ENCODE results near the gene CHRNA10. TPM values are rescaled to one million over a fixed set of nuclear protein-coding genes. Genes with fewer than 3 reads are reported as not detected.

The CHRNA10 gene
- total RNA-seq, 4 donors from 2014 or later, result 0.54 to 2.3 (median 1.6) TPM

- Histone ChIP-seq H3K36me3 (peaks cover 39 to 66% of the 10 kb centered on the region in 2 donors), H3K27ac (no peak overlapping the region)
- peak; percentile 79 to 80 for DNase-seq
These were observed 14.7 kb upstream of the CHRNA10 start for GRCh38 chr11:3685923-3686322.

GRCh38 chr11:3684819-3685172, 13.6 kb upstream of the CHRNA10 start:
- Histone ChIP-seq H3K9me3 (no peaks in the 10 kb centered on the region), H3K4me1 (peaks cover 10 to 12% of the 10 kb centered on the region in 2 donors), H3K36me3 (peaks cover 42 to 64% of the 10 kb centered on the region in 2 donors), H3K27me3 (no peaks in the 10 kb centered on the region), H3K27ac (no peak overlapping the region), H3K4me3 (replicated peaks in 1 of 3) (no peak overlapping the region)
- 90 to 94% methylated on average over 2 of the region's 2 CpGs for WGBS, 2 donors
- intact Hi-C loops (cut with DNase I), result no loop called here
- no peak for DNase-seq
- TF ChIP-seq CTCF (IDR thresholded peaks at IDR 0.05) (no peak), POLR2A (IDR thresholded peaks at IDR 0.05) (no peak)

More at GRCh38 chr11:3685923-3686322, 14.7 kb upstream of the CHRNA10 start:
- TF ChIP-seq POLR2A (IDR thresholded peaks at IDR 0.05), result no peak
- TF ChIP-seq CTCF (IDR thresholded peaks at IDR 0.05), result no peak
- no peaks in the 10 kb centered on the region for H3K9me3 ChIP-seq
- H3K4me1 ChIP-seq, result peaks cover 10 to 12% of the 10 kb centered on the region in 2 donors
- 21 to 46% methylated on average over 5 to 7 of the region's 7 CpGs for WGBS, 2 donors
- no peak overlapping the region for H3K4me3 ChIP-seq (replicated peaks in 1 of 3)
- H3K27me3 ChIP-seq, result no peaks in the 10 kb centered on the region
- intact Hi-C loops (cut with DNase I), result no loop called here

- Histone ChIP-seq H3K4me3 (replicated peaks in 1 of 3) (no peak overlapping the region), H3K36me3 (peaks cover 47 to 68% of the 10 kb centered on the region in 2 donors), H3K27me3 (no peaks in the 10 kb centered on the region), H3K9me3 (no peaks in the 10 kb centered on the region), H3K4me1 (peaks cover 10 to 12% of the 10 kb centered on the region in 2 donors), H3K27ac (no peak overlapping the region)
- TF ChIP-seq CTCF (IDR thresholded peaks at IDR 0.05), result no peak
- TF ChIP-seq POLR2A (IDR thresholded peaks at IDR 0.05), result no peak
- WGBS, 2 donors, result 90 to 97% methylated on average over 12 of the region's 12 CpGs
- no peak for DNase-seq
- intact Hi-C loops (cut with DNase I), result no loop called here
These were observed 13.1 kb upstream of the CHRNA10 start for GRCh38 chr11:3684129-3684818.

- H3K9me3 ChIP-seq, result no peaks in the 10 kb centered on the region
- 96 to 98% methylated on average over 9 of the region's 9 CpGs for WGBS, 2 donors
- no peaks in the 10 kb centered on the region for H3K27me3 ChIP-seq
- TF ChIP-seq POLR2A (IDR thresholded peaks at IDR 0.05) (no peak), CTCF (IDR thresholded peaks at IDR 0.05) (no peak)
- no peak overlapping the region for H3K4me3 ChIP-seq (replicated peaks in 1 of 3)
- H3K36me3 ChIP-seq, result peaks cover 52 to 70% of the 10 kb centered on the region in 2 donors
- H3K4me1 ChIP-seq, result peaks cover 10 to 12% of the 10 kb centered on the region in 2 donors
- no peak overlapping the region for H3K27ac ChIP-seq
- no peak for DNase-seq
- intact Hi-C loops (cut with DNase I), result no loop called here
These were observed 11.9 kb upstream of the CHRNA10 start for GRCh38 chr11:3683039-3683438.

- no peaks in the 10 kb centered on the region for H3K27me3 ChIP-seq
- TF ChIP-seq CTCF (IDR thresholded peaks at IDR 0.05) (no peak), POLR2A (IDR thresholded peaks at IDR 0.05) (no peak)
- no peak overlapping the region for H3K4me3 ChIP-seq (replicated peaks in 1 of 3)
- H3K27ac ChIP-seq, result no peak overlapping the region
- no peaks in the 10 kb centered on the region for H3K9me3 ChIP-seq
- no peak for DNase-seq
- WGBS, 2 donors, result 98 to 99% methylated on average over 3 of the region's 3 CpGs
- intact Hi-C loops (cut with DNase I), result no loop called here
- no peaks in the 10 kb centered on the region for H3K4me1 ChIP-seq
- H3K36me3 ChIP-seq, result peaks cover 86 to 92% of the 10 kb centered on the region in 2 donors
These were observed 7.9 kb upstream of the CHRNA10 start for GRCh38 chr11:3679077-3679476.

Measured in thyroid gland (tissue), 4 donors.